Activated naive CD4-positive, alpha-beta T cell treated with anti-CD3 and anti-CD28 coated beads, Interleukin-2, amount 10 ng/mL, durations not matched to agents 7 days and 5 days (primary cell): Measurements from ENCODE around the gene INSYN2B.

Experiments
- CTCF ChIA-PET: fragments of 350-600 bp; sonication (Branson Sonifier 250); formaldehyde crosslinking; loops from one replicate; lab custom pipeline; 2021; ENCODE audit warnings: antibody characterized with exemption; lab: Charles Lee
- DNase-seq: peaks from one replicate; pipeline ENCODE4 v3.0.0-alpha.2; 2020
- H3K27ac Mint-ChIP-seq: one replicate; pipeline ENCODE4 v1.8.0; 2021; ENCODE audit warnings: mild to moderate bottlenecking, moderate library complexity, mixed read lengths
- H3K27me3 Mint-ChIP-seq: one replicate; pipeline ENCODE4 v1.8.0; 2021; ENCODE audit warnings: mild to moderate bottlenecking, mixed read lengths
- H3K36me3 Mint-ChIP-seq: one replicate; pipeline ENCODE4 v1.8.0; 2021; ENCODE audit warnings: mixed read lengths
- H3K4me1 Mint-ChIP-seq: one replicate; pipeline ENCODE4 v1.8.0; 2021; ENCODE audit warnings: mixed read lengths
- H3K4me3 Mint-ChIP-seq: one replicate; pipeline ENCODE4 v1.8.0; 2021; ENCODE audit warnings: mild to moderate bottlenecking, moderate library complexity, mixed read lengths
- H3K9me3 Mint-ChIP-seq: one replicate; pipeline ENCODE4 v1.8.0; 2021; ENCODE audit warnings: mixed read lengths

Gene INSYN2B

GRCh38 chr5:169934990-169935389 is 45.3 kb downstream of the INSYN2B start:
- H3K4me1 Mint-ChIP-seq = peaks cover 19% of the 10 kb centered on the region
- no peak overlapping the region for H3K4me3 Mint-ChIP-seq
- H3K36me3 Mint-ChIP-seq = peaks cover 25% of the 10 kb centered on the region
- CTCF ChIA-PET = no interaction called here
- no peaks in the 10 kb centered on the region for H3K27me3 Mint-ChIP-seq
- peak overlapping the region; percentile 8 for H3K27ac Mint-ChIP-seq
- no peak for DNase-seq
- H3K9me3 Mint-ChIP-seq = no peaks in the 10 kb centered on the region

- CTCF ChIA-PET = no interaction called here
- peaks cover 25% of the 10 kb centered on the region for H3K36me3 Mint-ChIP-seq
- H3K4me1 Mint-ChIP-seq = peaks cover 19% of the 10 kb centered on the region
- no peak for DNase-seq
- H3K9me3 Mint-ChIP-seq = no peaks in the 10 kb centered on the region
- no peaks in the 10 kb centered on the region for H3K27me3 Mint-ChIP-seq
- peak overlapping the region; percentile 5 for H3K27ac Mint-ChIP-seq
- H3K4me3 Mint-ChIP-seq = no peak overlapping the region
Observed at GRCh38 chr5:169933616-169934015, 46.7 kb downstream of the INSYN2B start.

DNA sequence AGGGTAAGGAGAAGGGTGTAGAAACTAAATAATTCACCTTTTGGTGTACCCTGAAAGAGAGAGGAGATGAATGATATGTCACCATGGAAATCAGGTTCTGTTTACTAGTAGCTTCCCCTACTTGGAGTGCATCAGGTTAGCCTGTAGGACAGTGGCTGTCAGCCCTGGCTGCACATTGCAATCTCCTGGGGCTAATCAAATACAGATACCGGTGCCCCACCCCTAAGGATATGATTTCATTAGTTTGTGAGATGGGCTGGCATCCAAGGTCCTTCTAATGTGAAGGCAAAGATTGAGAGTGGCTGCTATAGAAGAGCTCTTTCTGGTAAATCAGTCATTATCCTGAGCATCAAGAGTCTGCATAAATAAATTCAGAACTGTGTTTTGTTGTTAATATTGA is 47.2 kb downstream of the INSYN2B start:
- H3K4me3 Mint-ChIP-seq = no peak overlapping the region
- H3K27ac Mint-ChIP-seq = no peak overlapping the region
- H3K9me3 Mint-ChIP-seq = no peaks in the 10 kb centered on the region
- peaks cover 27% of the 10 kb centered on the region for H3K36me3 Mint-ChIP-seq
- no peak for DNase-seq
- CTCF ChIA-PET = no interaction called here
- no peaks in the 10 kb centered on the region for H3K27me3 Mint-ChIP-seq
- H3K4me1 Mint-ChIP-seq = peaks cover 19% of the 10 kb centered on the region

GRCh38 chr5:169923988-169924387 is 56.3 kb downstream of the INSYN2B start:
- H3K4me1 Mint-ChIP-seq = no peaks in the 10 kb centered on the region
- peaks cover 42% of the 10 kb centered on the region for H3K36me3 Mint-ChIP-seq
- DNase-seq = no peak
- no peak overlapping the region for H3K4me3 Mint-ChIP-seq
- CTCF ChIA-PET = no interaction called here
- no peaks in the 10 kb centered on the region for H3K27me3 Mint-ChIP-seq
- no peak overlapping the region for H3K27ac Mint-ChIP-seq
- no peaks in the 10 kb centered on the region for H3K9me3 Mint-ChIP-seq

GRCh38 chr5:169922474-169922873 is 57.8 kb downstream of the INSYN2B start:
- no peaks in the 10 kb centered on the region for H3K9me3 Mint-ChIP-seq
- no peaks in the 10 kb centered on the region for H3K27me3 Mint-ChIP-seq
- no peak overlapping the region for H3K4me3 Mint-ChIP-seq
- no peak for DNase-seq
- no peak overlapping the region for H3K27ac Mint-ChIP-seq
- peaks cover 40% of the 10 kb centered on the region for H3K36me3 Mint-ChIP-seq
- CTCF ChIA-PET = no interaction called here
- H3K4me1 Mint-ChIP-seq = no peaks in the 10 kb centered on the region

- Mint-ChIP-seq H3K36me3 (peaks cover 38% of the 10 kb centered on the region), H3K9me3 (no peaks in the 10 kb centered on the region), H3K4me3 (no peak overlapping the region), H3K27ac (no peak overlapping the region), H3K27me3 (no peaks in the 10 kb centered on the region), H3K4me1 (no peaks in the 10 kb centered on the region)
- CTCF ChIA-PET = interaction anchor here (0.6 kb wide), 1 partner anchor 498 kb away, joined by 3 read pairs; no protein-coding TSS in a partner anchor
- DNase-seq = no peak
Observed at GRCh38 chr5:169921949-169922348, 58.3 kb downstream of the INSYN2B start.

DNA sequence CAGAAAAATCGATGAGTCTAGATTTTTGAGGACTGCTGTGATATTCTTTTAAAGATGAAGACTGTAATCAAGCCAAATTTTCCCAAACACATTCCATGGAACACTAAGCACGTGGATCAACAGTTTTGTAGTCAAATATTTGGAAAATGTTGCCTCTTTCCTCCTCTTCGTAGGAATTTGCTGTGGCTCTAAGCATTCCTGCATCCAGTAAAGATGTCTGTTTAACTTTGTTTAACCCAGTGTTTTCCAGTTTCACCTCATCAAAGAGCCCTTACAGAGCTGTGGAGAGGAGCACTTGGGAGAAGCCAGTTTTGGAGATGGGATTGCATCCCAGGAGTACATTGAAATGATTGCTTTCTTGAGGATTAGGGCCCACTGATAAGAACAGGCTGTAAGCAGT is 58.9 kb downstream of the INSYN2B start:
- CTCF ChIA-PET = interaction anchor here (0.6 kb wide), 1 partner anchor 499 kb away, joined by 3 read pairs; no protein-coding TSS in a partner anchor
- H3K36me3 Mint-ChIP-seq = peaks cover 37% of the 10 kb centered on the region
- no peak overlapping the region for H3K4me3 Mint-ChIP-seq
- H3K27ac Mint-ChIP-seq = no peak overlapping the region
- H3K27me3 Mint-ChIP-seq = no peaks in the 10 kb centered on the region
- H3K4me1 Mint-ChIP-seq = no peaks in the 10 kb centered on the region
- no peak for DNase-seq
- H3K9me3 Mint-ChIP-seq = no peaks in the 10 kb centered on the region

DNA sequence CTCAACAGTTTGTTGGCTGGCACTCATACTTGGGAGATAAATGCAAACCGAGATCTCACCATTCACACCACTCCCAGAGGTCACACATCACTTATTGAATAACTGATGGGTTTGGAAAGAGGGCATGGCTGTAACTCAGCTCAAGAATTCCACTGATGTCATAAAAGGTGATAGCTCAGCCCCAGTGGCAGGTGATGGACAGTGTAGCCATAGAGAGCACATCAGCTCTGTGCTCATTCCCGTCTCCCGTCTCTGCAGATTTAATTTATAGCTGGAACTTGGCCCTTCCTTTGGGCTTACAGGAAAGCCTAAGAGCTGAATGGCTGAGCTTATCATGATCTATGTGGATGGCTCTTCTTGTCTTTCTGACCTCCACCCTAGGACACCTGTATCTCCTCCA is 59.8 kb downstream of the INSYN2B start:
- Mint-ChIP-seq H3K4me3 (no peak overlapping the region), H3K4me1 (no peaks in the 10 kb centered on the region), H3K36me3 (peaks cover 41% of the 10 kb centered on the region), H3K27me3 (no peaks in the 10 kb centered on the region), H3K9me3 (no peaks in the 10 kb centered on the region), H3K27ac (no peak overlapping the region)
- no peak for DNase-seq
- CTCF ChIA-PET = no interaction called here

DNA sequence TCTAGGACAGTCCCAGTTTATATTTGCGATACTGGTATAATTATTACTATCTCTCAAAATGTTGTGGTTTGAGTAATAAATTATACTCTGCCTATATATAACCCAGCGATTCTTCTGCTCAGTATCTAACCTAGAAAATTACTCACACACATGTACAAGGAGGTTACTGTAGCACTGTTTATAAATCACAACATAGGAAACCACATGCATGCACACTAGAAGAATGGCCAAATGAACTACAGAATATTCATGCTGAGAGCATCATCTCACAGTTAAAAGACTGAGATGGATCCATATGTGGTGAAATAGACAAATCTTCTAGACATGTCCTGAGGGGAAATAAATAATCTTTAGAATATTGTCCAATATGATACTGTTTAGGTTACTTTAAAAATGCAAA is 62.1 kb downstream of the INSYN2B start:
- Mint-ChIP-seq H3K36me3 (peaks cover 28% of the 10 kb centered on the region), H3K27ac (no peak overlapping the region), H3K9me3 (no peaks in the 10 kb centered on the region), H3K4me1 (no peaks in the 10 kb centered on the region), H3K4me3 (no peak overlapping the region), H3K27me3 (no peaks in the 10 kb centered on the region)
- CTCF ChIA-PET = no interaction called here
- no peak for DNase-seq

- Mint-ChIP-seq H3K4me1 (no peaks in the 10 kb centered on the region), H3K36me3 (peaks cover 28% of the 10 kb centered on the region), H3K27me3 (no peaks in the 10 kb centered on the region), H3K27ac (no peak overlapping the region), H3K4me3 (no peak overlapping the region), H3K9me3 (no peaks in the 10 kb centered on the region)
- CTCF ChIA-PET = no interaction called here
- no peak for DNase-seq
Observed at GRCh38 chr5:169917500-169917899, 62.8 kb downstream of the INSYN2B start.

- H3K27ac Mint-ChIP-seq = no peak overlapping the region
- no peaks in the 10 kb centered on the region for H3K4me1 Mint-ChIP-seq
- H3K36me3 Mint-ChIP-seq = peaks cover 23% of the 10 kb centered on the region
- DNase-seq = no peak
- CTCF ChIA-PET = no interaction called here
- H3K27me3 Mint-ChIP-seq = no peaks in the 10 kb centered on the region
- no peak overlapping the region for H3K4me3 Mint-ChIP-seq
- no peaks in the 10 kb centered on the region for H3K9me3 Mint-ChIP-seq
Observed at GRCh38 chr5:169914766-169915165, 65.5 kb downstream of the INSYN2B start.

DNA sequence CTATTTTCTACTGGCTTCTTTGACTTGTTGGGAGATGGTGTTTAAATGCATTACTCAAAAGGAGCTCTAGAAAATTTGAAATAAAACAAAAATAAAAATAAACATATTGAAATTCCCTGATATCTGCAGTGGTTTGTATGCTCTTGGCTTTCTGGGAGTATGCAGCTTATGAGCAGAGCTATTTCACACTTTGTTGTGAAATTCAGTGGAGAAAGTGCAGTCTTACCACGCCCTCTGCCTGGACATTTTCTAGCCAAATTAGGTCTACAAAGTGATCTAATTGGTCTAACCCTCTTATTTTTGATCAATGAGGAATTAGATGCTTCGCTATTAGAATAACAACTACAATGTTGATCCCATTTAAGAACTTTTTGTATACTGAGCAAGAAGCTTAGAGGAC is 66.8 kb downstream of the INSYN2B start:
- no peak for DNase-seq
- Mint-ChIP-seq H3K27ac (no peak overlapping the region), H3K27me3 (no peaks in the 10 kb centered on the region), H3K4me1 (no peaks in the 10 kb centered on the region), H3K4me3 (no peak overlapping the region), H3K36me3 (peaks cover 19% of the 10 kb centered on the region), H3K9me3 (no peaks in the 10 kb centered on the region)
- CTCF ChIA-PET = no interaction called here

DNA sequence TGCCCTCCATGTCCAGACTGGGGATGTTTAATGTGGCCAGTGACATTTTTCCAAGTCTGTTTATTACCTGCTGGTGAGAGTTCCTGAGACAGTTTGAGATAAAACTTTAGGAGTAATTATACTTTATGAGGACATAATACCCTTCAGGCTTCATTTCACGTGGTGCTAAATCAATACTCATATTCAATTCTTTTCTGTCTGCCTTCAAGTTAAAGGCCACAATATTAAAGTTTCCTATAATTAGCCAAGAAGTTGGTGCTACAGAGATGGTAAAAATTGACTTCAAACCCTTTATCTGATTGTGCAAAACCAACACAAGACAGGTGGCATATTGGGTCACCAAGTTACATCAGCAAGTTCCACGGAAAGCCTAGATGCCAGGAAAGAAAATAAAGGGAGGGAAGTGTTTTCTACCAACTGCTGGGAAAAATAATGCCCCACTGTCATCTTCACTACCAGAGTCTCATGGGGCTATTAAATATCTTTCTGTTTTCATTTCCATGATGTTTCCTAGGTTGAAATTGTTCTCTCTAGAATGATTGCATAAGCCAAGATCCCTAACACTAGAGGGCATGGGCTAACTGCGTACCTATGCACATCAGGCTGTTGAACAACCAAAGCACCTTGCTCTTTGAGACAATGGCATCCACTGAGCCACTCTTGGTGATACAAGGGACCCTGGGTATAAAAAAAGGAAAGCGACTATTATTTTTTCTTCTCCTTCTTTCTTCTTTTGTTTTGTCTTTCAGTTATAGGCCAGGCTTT is 68.7 kb downstream of the INSYN2B start:
- Mint-ChIP-seq H3K4me3 (no peak overlapping the region), H3K27ac (no peak overlapping the region), H3K36me3 (peaks cover 16% of the 10 kb centered on the region), H3K4me1 (no peaks in the 10 kb centered on the region), H3K9me3 (no peaks in the 10 kb centered on the region), H3K27me3 (no peaks in the 10 kb centered on the region)
- CTCF ChIA-PET = no interaction called here
- no peak for DNase-seq

GRCh38 chr5:169910393-169910792 is 69.9 kb downstream of the INSYN2B start:
- H3K4me3 Mint-ChIP-seq = no peak overlapping the region
- DNase-seq = no peak
- CTCF ChIA-PET = no interaction called here
- H3K9me3 Mint-ChIP-seq = no peaks in the 10 kb centered on the region
- H3K27me3 Mint-ChIP-seq = no peaks in the 10 kb centered on the region
- H3K36me3 Mint-ChIP-seq = peaks cover 6% of the 10 kb centered on the region
- H3K27ac Mint-ChIP-seq = no peak overlapping the region
- no peaks in the 10 kb centered on the region for H3K4me1 Mint-ChIP-seq

GRCh38 chr5:169909945-169910344 is 70.3 kb downstream of the INSYN2B start:
- no peak for DNase-seq
- CTCF ChIA-PET = no interaction called here
- no peak overlapping the region for H3K4me3 Mint-ChIP-seq
- no peaks in the 10 kb centered on the region for H3K9me3 Mint-ChIP-seq
- H3K27me3 Mint-ChIP-seq = no peaks in the 10 kb centered on the region
- H3K4me1 Mint-ChIP-seq = no peaks in the 10 kb centered on the region
- no peak overlapping the region for H3K27ac Mint-ChIP-seq
- H3K36me3 Mint-ChIP-seq = peaks cover 6% of the 10 kb centered on the region
